Measurements from ENCODE around the gene SDK1.

SDK1 gene

GRCh38 chr7:4222676-4223075 is 921.6 kb downstream of the SDK1 start:
- DNase-seq (ENCODE audit: low read depth) = no peak
- no peak overlapping the region for H3K4me3 ChIP-seq (ENCODE audit: low read depth, low read length)
- no peak for TF ChIP-seq CTCF (IDR thresholded peaks at IDR 0.05; ENCODE audit: low read depth, low read length, missing control alignments)

- DNase-seq (ENCODE audit: low read depth) = no peak
- TF ChIP-seq CTCF (IDR thresholded peaks at IDR 0.05; ENCODE audit: low read depth, low read length, missing control alignments) = no peak
- H3K4me3 ChIP-seq (ENCODE audit: low read depth, low read length) = no peak overlapping the region
Measured at GRCh38 chr7:4225361-4225771, 924.3 kb downstream of the SDK1 start.

- no peak for DNase-seq (ENCODE audit: low read depth)
- no peak overlapping the region for H3K4me3 ChIP-seq (ENCODE audit: low read depth, low read length)
- no peak for TF ChIP-seq CTCF (IDR thresholded peaks at IDR 0.05; ENCODE audit: low read depth, low read length, missing control alignments)
Measured at GRCh38 chr7:4225881-4226523, 925.0 kb downstream of the SDK1 start.

GRCh38 chr7:4226524-4226882 is 925.5 kb downstream of the SDK1 start:
- no peak for DNase-seq (ENCODE audit: low read depth)
- H3K4me3 ChIP-seq (ENCODE audit: low read depth, low read length) = no peak overlapping the region
- no peak for TF ChIP-seq CTCF (IDR thresholded peaks at IDR 0.05; ENCODE audit: low read depth, low read length, missing control alignments)

- H3K4me3 ChIP-seq (ENCODE audit: low read depth, low read length) = no peak overlapping the region
- no peak for TF ChIP-seq CTCF (IDR thresholded peaks at IDR 0.05; ENCODE audit: low read depth, low read length, missing control alignments)
- DNase-seq (ENCODE audit: low read depth) = no peak
Measured at GRCh38 chr7:4227105-4228010, 926.3 kb downstream of the SDK1 start.

- H3K4me3 ChIP-seq (ENCODE audit: low read depth, low read length) = no peak overlapping the region
- TF ChIP-seq CTCF (IDR thresholded peaks at IDR 0.05; ENCODE audit: low read depth, low read length, missing control alignments) = no peak
- no peak for DNase-seq (ENCODE audit: low read depth)
Measured at GRCh38 chr7:4230352-4230751, 929.3 kb downstream of the SDK1 start.
